ENCODE measurements around the gene FAM13A. TPM values are rescaled to one million over a fixed set of nuclear protein-coding genes. Genes with fewer than 3 reads are reported as not detected.

Gene FAM13A
- total RNA-seq, 4 donors from 2014 or later = 61.8 to 217 (median 152) TPM

DNA sequence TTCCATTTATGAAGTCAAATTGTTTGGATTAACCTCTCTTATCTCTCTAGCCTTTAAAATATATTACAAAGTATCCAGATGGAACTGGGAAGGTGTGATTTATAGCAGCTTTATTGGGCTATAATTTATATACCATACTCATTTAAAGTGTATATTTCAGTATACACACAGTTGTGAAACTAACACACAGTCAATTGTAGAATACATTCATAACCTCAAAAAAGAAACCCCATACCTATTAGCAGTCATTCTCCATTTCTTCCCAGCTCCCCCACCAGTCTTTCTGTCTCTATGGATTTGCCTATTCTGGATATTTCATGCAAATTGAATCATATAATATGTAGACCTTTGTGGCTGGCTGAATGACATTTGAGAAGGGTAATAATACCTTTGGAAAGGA, 351.8 kb downstream of the FAM13A start:
- TF ChIP-seq, protein P1, sequence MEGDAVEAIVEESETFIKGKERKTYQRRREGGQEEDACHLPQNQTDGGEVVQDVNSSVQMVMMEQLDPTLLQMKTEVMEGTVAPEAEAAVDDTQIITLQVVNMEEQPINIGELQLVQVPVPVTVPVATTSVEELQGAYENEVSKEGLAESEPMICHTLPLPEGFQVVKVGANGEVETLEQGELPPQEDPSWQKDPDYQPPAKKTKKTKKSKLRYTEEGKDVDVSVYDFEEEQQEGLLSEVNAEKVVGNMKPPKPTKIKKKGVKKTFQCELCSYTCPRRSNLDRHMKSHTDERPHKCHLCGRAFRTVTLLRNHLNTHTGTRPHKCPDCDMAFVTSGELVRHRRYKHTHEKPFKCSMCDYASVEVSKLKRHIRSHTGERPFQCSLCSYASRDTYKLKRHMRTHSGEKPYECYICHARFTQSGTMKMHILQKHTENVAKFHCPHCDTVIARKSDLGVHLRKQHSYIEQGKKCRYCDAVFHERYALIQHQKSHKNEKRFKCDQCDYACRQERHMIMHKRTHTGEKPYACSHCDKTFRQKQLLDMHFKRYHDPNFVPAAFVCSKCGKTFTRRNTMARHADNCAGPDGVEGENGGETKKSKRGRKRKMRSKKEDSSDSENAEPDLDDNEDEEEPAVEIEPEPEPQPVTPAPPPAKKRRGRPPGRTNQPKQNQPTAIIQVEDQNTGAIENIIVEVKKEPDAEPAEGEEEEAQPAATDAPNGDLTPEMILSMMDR (IDR thresholded peaks at IDR 0.05; ENCODE audit: low read depth) = no peak

DNA sequence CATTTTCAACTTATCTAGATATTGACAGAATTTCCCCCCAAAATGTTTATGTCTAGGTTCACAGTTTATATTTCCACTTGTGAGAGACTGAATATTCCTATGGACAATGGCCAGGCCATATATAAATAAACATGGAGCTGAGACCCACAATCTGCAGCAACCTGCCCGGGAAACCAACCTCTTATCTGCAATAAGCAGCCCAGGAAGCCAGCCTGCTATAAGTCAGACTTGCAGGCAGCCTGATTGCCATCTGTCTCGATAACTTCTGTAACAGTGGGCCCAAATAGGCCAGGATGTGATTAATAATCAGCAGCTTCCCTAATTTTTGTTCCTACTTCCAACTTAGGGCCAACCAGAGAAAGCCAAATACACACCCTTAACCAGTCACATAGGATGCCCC, 354.2 kb downstream of the FAM13A start:
- TF ChIP-seq, protein P1 (IDR thresholded peaks at IDR 0.05; ENCODE audit: low read depth) = no peak

DNA sequence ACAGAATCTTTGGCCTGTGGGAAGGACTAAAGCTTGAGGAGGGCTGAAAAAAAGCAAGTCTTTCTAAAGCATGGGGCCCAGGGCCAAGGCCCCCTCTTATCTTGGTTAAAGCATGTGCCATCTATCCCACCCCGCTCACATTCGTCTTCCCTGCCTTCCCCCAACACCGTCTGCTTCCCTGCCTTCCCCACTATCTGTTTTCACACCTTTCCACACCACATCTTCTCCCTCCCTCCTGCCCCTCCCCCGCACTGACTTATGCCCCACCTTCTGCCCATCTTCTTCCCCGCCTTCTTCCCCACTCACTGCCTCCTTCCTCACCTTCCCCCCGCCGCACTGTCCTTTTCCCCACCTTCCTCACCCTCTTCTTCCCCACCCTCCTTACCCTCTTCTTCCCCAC, 358.5 kb downstream of the FAM13A start:
- TF ChIP-seq, protein P1 (IDR thresholded peaks at IDR 0.05; ENCODE audit: low read depth) = no peak

DNA sequence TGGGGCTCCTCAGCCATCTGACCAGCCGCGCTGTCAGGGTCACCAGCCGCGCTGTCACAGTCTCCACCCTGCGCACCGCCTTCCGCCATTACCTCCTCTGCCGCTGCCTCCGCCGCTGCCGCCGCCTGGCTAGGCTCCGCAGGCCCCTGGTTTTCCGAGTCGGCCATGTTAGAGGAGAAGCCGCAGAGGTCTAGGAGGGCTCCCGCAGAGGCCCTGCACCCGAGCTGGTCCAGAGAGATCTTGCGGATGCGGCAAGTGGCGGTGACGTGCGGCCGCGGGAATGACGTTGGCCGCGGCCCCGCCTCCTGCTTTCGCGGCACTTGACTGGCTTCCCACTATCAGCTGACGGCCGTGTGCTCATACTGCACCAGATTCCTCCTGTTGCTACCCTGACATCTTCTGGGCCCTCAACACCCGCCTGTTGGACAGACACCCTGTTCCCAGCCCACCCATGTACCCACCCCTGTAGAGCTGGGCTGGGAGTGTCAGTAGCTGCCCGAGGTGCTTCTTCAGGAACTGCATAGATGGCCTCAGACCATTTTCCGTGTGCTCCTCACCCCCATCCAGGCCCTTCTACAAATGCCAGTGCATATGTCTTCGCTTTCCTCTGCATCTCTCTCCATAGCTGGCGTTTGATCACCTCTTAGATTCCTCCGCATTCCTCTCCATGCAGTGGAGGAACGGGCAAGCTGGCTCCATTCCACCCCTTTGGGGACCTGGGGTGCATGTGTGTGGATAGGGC, 359.2 kb downstream of the FAM13A start, which contains the start of gene NAP1L5:
Gene NAP1L5 (minus strand): TSS at position 242 of the 742 bp plus-strand sequence. CDS start 75 bp downstream, at position 167.
- TF ChIP-seq, protein P1 (IDR thresholded peaks at IDR 0.05; ENCODE audit: low read depth) = no peak

DNA sequence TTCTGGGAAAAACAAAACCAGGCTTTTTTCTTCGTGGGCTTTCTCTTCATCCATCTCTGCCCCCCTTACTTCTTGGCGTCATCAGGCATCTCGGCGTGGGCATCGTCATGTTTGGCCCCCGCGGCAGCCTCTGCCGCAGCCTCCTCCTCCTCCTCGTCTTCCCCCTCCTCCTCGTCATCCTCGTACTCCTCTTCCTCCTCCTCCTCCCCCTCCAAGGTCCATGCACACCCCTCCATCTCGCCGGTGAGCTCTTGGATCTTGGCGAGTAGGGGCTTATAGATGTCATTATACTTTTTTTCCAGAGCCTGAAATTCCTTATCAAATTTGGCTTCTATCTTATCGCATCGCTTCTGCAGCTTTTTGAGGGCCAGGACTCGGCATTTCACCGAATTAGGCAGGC, 359.8 kb downstream of the FAM13A start:
- TF ChIP-seq, protein P1 (IDR thresholded peaks at IDR 0.05; ENCODE audit: low read depth) = no peak

DNA sequence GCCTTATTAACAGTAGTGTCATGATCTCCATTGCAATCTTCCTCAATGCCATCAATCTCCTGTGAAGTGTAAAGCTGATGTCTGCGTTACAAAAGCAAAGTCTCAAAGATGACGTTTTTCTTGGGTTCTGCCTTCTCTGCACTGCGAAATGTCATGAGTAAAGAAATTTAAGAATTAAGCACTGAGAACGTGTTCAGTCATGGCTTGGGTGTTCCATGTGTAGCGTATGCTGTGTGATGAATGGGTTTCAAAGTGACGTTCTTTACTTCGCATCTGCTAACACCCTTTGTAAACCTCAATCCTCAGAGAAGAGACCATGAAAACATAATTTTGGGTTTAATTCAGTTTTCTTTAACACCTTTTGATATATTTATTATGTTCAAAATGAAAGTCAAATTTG, 360.4 kb downstream of the FAM13A start:
- TF ChIP-seq, protein P1 (IDR thresholded peaks at IDR 0.05; ENCODE audit: low read depth) = no peak

DNA sequence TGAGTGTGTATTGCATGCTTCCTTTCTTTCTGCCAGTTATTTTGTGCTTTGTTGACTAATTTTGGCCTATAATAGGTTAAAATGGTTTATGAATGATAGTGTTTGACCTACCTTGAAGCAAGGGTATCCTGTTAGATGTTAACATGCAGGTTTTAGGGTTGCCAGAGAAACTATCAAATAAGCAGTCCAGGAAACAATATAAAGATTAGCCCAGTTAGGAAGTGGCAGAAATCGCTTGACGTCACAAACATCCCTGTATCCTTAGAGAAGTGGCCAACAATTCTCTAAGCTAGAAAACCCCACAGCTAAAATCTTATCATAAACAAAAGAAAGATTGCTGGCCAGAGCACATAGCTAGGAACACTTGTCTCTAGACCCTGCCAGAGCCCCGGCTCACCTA, 363.2 kb downstream of the FAM13A start:
- TF ChIP-seq, protein P1 (IDR thresholded peaks at IDR 0.05; ENCODE audit: low read depth) = no peak

All from subcutaneous adipose tissue (tissue), 4 donors.